Lower leg skin (tissue), 3 donors: Measurements from ENCODE around the gene MS4A4E.

ENCODE experiments used
- CTCF ChIP-seq, 3 donors: fragments of 450-650 bp; IDR thresholded peaks; one replicate each; pipeline ENCODE4 v1.5.1; 2016; ENCODE audit warnings: antibody characterized with exemption in 3 of 3, mild to moderate bottlenecking in 3 of 3, moderate library complexity in 2 of 3
- POLR2A ChIP-seq, 2 donors: fragments of 450-650 bp; IDR thresholded peaks; one replicate each; pipeline ENCODE4 v1.6.1; 2016 to 2017; ENCODE audit warnings: antibody characterized with exemption in 2 of 2, mild to moderate bottlenecking in 1 of 2, moderate library complexity in 1 of 2

GRCh38 chr11:60197442-60197841 lies 45.5 kb downstream of the MS4A4E start:
- TF ChIP-seq CTCF (IDR thresholded peaks at IDR 0.05): no peak
- TF ChIP-seq POLR2A (IDR thresholded peaks at IDR 0.05): no peak
